HG02981 (cell line): ENCODE results near the gene HERC4.
"Not testable (repeated sequence)": the region's sequence is repeated elsewhere in the genome, so short reads cannot be mapped to it uniquely, and the experiment has no call there.

Experiments used
- ATAC-seq: cut with Tn5 transposase; IDR thresholded peaks from one replicate; pipeline ENCODE4 v1.9.1; 2021; ENCODE audit warnings: mild to moderate bottlenecking, moderate library complexity; ENCODE audit not compliant: unreplicated experiment

HERC4 gene

GRCh38 chr10:68047554-68048327 is 27.3 kb downstream of the HERC4 start:
- no peak for ATAC-seq

GRCh38 chr10:68047122-68047521 is 28.0 kb downstream of the HERC4 start:
- ATAC-seq: no peak

- ATAC-seq: no peak
These were observed 28.4 kb downstream of the HERC4 start for GRCh38 chr10:68046642-68047041.

GRCh38 chr10:68043030-68043429 is 32.1 kb downstream of the HERC4 start:
- no peak for ATAC-seq

GRCh38 chr10:68032113-68032512 is 43.0 kb downstream of the HERC4 start:
- ATAC-seq: no peak

- ATAC-seq: no peak
These were observed 47.7 kb downstream of the HERC4 start for GRCh38 chr10:68027429-68027828.

GRCh38 chr10:68023292-68023691 is 51.8 kb downstream of the HERC4 start:
- no peak for ATAC-seq

- ATAC-seq: not testable (repeated sequence)
These were observed 52.8 kb downstream of the HERC4 start for GRCh38 chr10:68022324-68022723.

GRCh38 chr10:68016519-68016918 is 58.6 kb downstream of the HERC4 start:
- not testable (repeated sequence) for ATAC-seq

- no peak for ATAC-seq
These were observed 64.6 kb downstream of the HERC4 start for GRCh38 chr10:68010426-68010940.

- no peak for ATAC-seq
These were observed 67.7 kb downstream of the HERC4 start for GRCh38 chr10:68007356-68007755.

GRCh38 chr10:68001539-68001938 is 73.5 kb downstream of the HERC4 start:
- no peak for ATAC-seq

- ATAC-seq: no peak
These were observed 74.1 kb downstream of the HERC4 start for GRCh38 chr10:68001000-68001399.

GRCh38 chr10:67990093-67990492 is 85.0 kb downstream of the HERC4 start:
- no peak for ATAC-seq

GRCh38 chr10:67988606-67989005 is 86.5 kb downstream of the HERC4 start:
- ATAC-seq: no peak

GRCh38 chr10:67982603-67983002 is 92.5 kb downstream of the HERC4 start:
- not testable (repeated sequence) for ATAC-seq

- ATAC-seq: no peak
These were observed 96.3 kb downstream of the HERC4 start for GRCh38 chr10:67978749-67979148.

- ATAC-seq: no peak
These were observed 97.8 kb downstream of the HERC4 start for GRCh38 chr10:67977251-67977650.

GRCh38 chr10:67976292-67977245 is 98.5 kb downstream of the HERC4 start:
- ATAC-seq: no peak

GRCh38 chr10:67975871-67976270 is 99.2 kb downstream of the HERC4 start:
- ATAC-seq: no peak

GRCh38 chr10:67971311-67971710 is 103.8 kb downstream of the HERC4 start:
- ATAC-seq: no peak

- ATAC-seq: no peak
These were observed 105.2 kb downstream of the HERC4 start for GRCh38 chr10:67969875-67970274.
